SKM-1 treated with dmso at 0.1 percent for 144 hours (cell line): ENCODE measurements around the gene MTG2.

ENCODE experiments used
- DNase-seq: peaks from one replicate; lab custom pipeline; 2025; ENCODE audit not compliant: unreplicated experiment; lab: John Stamatoyannopoulos, UW

Gene MTG2

GRCh38 chr20:62203378-62204030, 20.7 kb downstream of the MTG2 start:
- no peak for DNase-seq

- no peak for DNase-seq
These were observed 23.0 kb downstream of the MTG2 start for GRCh38 chr20:62205618-62206387.

DNA sequence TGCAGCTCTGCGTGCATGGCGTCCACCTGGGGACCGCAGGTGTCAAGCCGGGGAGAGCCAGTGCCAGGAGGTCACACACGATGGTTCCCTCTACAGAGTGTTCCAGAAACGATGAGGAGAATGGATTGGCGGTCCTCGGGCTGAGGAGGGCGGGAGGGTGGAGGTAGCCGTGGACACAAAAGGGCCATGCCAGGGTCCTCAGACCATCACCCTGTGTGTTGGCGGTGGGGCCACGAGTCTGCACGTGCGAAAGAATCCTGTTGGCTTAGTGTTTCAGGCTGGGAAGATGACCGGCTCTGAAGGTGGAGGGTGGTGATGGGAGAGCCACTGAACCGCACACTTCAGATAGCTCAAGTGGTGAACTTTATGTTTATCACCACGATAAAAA, 23.6 kb downstream of the MTG2 start:
- no peak for DNase-seq

DNA sequence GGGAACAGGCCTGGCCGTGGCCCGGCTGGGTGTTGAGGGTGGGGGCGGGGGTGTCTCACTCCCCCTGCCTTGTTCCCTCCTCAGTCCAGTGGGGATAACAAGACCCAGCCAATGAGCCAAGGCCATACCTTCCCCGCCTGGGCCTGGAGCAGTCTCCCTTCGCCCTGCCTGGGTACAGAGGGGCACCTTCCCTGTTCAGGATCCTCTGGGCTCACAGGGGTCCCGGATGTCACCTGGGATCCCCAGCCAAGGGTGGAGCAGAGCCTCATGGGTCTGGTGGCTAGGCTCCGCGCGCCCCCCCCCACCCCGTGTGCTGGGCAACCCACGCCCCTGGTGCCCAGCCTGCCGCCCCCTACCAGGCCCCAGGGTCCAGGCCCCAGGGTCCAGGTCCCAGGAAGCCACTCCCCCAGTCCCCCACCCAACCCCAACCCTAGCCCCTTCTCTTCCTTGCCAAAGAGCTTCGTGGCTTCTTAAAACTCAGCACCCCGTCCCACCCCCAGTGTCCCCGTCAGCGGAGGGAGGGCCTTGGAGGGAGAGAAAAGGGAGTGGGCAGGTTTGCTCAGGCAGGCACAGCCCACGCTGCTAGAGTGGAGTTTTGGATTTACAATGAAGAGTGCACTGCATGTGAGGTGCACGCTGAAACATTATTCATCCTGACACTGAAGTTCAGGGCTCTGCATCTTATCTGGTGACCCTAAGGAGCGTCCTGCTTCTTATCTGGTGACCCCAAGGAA, 25.4 kb downstream of the MTG2 start:
- DNase-seq: no peak

DNA sequence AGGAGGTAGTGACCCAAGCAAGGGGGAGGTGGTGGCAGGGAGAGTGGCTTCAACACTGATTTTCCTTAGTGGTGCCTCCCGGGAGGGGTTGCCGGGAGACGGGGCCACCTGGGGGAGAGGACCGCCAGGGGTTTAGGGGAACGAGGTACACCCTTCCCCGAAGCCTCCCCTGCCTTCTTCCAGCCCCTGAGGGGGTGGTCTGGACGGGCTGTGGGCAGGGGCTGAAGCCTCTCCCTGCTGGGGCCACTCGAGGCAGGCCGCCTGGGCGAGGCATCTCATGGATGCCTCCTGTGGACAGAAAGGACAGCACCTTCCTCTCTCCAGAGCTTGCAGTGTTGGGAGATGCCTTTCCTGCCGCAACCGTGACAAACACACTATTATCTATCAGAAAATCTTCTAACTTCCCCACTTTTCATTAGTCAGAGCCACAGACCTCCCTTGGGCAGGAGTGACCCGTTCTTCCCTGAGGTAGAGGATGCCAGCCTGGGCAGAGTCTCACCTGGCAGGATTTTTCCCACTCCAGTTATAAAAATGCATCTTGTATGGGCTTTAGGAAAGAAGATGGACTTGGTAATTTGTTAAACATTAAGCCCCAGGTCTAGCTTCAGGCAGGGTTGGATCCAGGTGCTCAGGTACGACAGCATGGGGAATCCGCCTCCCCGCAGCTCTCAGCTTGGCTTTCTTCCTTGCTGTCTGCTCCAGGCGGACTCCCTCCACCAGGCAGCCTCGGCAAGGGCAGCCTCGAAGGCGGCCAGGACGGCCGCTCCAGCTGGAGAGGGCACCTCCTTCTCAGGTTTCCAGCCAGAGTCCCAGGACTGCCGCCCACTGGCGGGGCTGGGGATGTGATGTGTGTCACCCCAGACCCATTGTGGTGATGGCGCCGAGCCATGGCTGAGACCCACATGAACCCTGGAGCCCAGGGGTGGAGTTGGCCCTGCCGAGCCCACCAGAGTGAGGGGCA, 26.2 kb downstream of the MTG2 start:
- DNase-seq: no peak

DNA sequence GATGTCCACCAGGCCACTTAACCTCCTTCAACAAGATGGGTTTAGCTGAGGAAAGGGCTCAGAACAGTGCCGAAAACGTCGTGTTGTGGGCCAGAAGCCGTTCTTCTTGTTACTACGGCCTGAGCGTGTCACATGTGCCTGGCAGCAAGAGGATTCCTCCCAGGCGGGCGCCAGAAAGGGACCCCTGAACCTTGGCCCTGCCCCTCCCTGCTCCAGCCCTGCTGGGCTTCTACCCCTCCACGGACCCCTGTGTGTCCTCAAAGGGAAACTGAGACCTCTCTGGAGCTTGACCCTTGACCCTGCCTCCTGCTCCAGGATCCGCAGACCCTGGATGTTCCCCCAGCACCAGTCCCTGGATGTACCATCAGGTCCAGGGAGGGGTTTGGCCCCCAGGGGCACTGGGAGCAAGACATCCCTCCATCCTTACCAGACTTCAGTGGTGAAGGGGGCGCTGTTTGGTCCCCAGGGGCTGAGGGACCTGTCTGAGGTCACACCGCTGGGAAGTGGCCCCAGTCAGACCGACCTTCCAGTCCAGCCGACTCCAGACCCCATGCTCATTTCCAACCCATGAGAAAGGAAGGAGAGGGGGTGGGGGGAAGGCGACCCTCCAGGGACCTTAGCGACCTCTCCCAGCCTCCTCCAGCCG, 27.1 kb downstream of the MTG2 start:
- no peak for DNase-seq

DNA sequence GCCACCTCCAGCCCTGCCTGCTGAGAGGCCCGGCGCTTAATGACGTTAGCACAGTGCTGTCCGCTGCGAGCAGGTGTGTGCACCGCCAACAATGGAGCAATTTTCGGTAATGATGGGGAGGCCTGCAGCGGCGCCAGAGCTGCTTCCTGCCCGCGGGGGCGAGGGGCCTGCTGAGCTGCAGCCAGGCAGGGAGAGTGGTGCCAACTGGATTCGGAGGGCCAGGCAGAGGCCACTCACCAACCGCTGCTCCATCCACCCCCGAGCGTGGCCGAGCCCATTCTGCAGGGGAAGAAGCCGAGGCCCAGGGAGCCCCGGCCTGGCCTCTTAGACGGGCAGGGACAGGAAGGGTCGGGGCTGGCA, 27.6 kb downstream of the MTG2 start:
- DNase-seq: no peak

DNA sequence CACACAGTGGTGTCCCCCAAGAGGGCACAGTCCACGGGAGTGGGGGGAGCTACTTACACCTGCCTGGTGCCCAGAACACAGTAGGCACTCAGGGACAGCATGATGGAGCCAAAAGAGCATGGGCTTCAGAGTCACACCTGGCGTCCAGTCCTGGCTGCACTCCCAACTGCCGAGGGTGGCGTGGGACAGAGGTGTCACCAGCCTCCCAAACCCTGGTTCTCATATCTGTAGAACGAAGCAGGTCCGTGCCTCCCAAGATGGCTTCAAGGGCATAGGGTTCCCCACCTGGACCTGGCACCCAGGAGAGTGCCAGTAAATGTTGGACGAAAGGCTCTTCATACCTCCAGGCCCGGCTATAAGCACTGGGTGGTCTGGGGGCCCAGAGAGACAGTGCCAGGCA, 28.4 kb downstream of the MTG2 start:
- no peak for DNase-seq

DNA sequence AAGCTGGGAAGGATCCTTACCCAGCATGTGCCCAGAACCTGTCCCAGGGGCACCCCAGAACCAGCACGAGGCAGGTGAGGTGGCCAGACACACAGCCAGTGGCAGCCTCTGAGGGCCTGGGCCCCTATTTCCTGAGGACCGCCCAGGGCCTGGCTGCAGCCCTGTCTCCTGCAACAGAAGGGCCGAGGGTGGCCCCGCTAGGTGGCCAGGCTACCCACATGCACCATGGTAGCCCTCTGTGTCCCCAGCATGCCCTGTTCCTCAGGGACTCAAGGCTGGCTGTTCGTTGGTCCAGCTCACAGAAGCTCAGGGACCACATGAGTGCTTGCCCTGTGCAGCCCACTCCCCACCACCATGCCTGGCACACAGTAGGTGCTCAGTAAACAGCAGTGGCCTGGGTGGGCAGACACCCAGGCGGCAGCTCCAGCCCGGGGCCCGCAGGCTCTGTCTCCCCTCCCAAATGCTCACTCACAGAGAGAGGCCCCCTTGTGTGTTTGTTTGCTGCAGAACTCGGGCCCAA, 29.0 kb downstream of the MTG2 start:
- DNase-seq: no peak

GRCh38 chr20:62212299-62212698, 29.5 kb downstream of the MTG2 start:
- no peak for DNase-seq

GRCh38 chr20:62214067-62214466, 31.2 kb downstream of the MTG2 start:
- no peak for DNase-seq

DNA sequence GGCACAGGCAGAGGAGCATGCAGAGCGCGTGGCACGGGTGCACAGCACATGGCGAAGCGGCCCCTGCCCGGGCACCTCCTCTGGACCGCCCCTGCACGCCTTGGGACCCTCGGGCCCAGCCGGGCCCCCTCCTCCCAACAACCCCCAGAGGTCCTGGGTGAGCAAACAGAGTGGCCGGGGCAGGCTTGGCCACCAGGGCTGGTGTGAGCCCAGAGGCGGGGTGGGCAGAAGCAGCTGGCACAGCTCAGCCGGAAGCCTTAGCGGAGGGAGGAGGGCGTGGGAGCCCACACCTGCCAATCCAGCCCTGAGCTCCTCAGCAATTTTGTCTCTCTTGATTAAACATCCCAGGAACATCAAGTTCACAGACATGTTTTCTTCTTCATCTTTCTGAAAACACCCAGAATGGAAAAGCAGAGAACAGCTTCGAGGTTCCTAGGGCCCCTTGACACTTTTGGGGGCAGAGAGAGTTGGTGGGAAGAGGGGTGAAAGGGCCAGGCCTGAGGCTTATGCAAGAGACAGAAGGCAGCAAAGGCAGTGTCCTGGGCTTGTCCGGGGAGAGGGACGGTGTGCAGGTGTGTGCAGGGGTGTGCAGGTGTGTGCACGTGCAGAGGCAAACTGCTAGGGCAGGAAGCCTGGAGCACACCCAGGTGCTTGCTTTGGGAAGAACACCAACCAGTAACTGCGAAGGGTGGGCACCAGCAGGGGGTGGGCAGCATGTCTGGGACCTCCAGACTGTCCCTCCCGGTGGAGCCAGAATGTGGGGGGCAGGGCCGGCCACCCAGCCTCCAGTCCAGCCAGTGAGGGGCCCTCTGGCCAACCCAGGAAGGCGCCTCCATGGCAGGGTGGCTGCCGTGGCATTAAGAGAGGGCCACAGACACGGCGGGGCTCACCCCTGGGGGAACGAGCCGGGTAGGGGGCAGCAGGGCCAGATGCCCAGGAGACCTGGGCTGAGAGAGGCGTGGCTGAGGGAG, 32.5 kb downstream of the MTG2 start:
- DNase-seq: no peak

- no peak for DNase-seq
These were observed 33.3 kb downstream of the MTG2 start for GRCh38 chr20:62215991-62216635.

GRCh38 chr20:62216636-62217566, 34.1 kb downstream of the MTG2 start:
- no peak for DNase-seq

- DNase-seq: no peak
These were observed 35.3 kb downstream of the MTG2 start for GRCh38 chr20:62217913-62218773.

DNA sequence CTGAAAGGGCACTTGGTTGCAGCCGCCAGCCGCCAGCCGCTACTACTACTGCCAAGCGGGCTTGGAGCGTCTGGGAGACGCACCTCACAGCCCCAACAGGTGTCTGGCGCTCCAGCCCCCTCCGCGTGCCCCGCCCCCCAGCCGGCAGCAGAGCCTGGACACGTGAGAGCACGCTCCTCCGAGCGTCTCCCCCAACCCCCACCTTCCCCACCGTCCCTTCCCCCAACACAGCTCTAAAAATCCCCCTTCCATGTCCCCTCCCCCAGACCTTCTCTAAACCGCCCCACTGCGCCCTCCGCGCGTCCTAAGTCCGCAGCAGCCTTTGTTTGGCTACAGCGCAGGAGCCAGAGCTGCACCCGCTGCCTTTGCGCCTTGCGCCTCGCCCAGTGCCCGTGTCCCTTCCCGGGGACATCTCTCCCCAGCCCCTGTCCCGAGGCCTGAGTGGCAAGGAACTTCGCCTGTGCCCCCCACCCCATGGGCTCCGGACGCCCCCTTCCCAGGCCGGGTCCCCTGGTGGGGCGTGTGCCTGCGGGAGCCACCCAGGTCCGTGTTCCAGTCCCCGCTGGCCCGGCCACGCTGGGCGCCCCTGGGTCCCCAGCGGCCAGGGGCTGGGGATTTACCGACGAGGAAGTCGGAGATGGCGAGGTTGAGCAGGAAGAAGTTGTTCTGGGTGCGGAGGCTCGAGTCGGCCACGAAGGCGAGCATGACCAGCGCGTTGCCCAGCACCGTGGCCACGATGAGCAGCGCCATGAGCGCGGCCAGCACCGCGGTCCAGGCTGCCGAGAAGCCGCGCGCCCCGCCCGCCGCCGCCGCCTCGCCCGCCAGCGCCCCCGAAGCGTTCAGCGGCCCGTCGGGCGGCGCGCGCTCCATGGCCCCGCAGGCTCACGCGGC, 36.5 kb downstream of the MTG2 start:
- no peak for DNase-seq
